NOMO-1 treated with dmso at 0.1 percent for 144 hours (cell line): Measurements from ENCODE around the gene ACTR8.

Source experiments
- DNase-seq: peaks from one replicate; lab custom pipeline; 2025; ENCODE audit not compliant: unreplicated experiment; lab: John Stamatoyannopoulos, UW

Gene ACTR8

GRCh38 chr3:53836084-53836872, 45.7 kb downstream of the ACTR8 start:
- DNase-seq: no peak

GRCh38 chr3:53835257-53835656, 46.7 kb downstream of the ACTR8 start:
- no peak for DNase-seq

GRCh38 chr3:53834429-53835095, 47.4 kb downstream of the ACTR8 start:
- peak; percentile 52 for DNase-seq

GRCh38 chr3:53833700-53834099, 48.3 kb downstream of the ACTR8 start:
- no peak for DNase-seq

- no peak for DNase-seq
Measured at GRCh38 chr3:53833053-53833645, 48.8 kb downstream of the ACTR8 start.

- no peak for DNase-seq
Measured at GRCh38 chr3:53830944-53831343, 51.0 kb downstream of the ACTR8 start.

- no peak for DNase-seq
Measured at GRCh38 chr3:53829605-53830004, 52.3 kb downstream of the ACTR8 start.

GRCh38 chr3:53828581-53828980, 53.4 kb downstream of the ACTR8 start:
- DNase-seq: no peak

GRCh38 chr3:53826048-53826447, 55.9 kb downstream of the ACTR8 start:
- DNase-seq: no peak

- no peak for DNase-seq
Measured at GRCh38 chr3:53824795-53825194, 57.2 kb downstream of the ACTR8 start.

- DNase-seq: no peak
Measured at GRCh38 chr3:53823956-53824657, 57.8 kb downstream of the ACTR8 start.

GRCh38 chr3:53823026-53823955, 58.7 kb downstream of the ACTR8 start:
- no peak for DNase-seq

GRCh38 chr3:53822331-53822741, 59.6 kb downstream of the ACTR8 start:
- no peak for DNase-seq

- DNase-seq: no peak
Measured at GRCh38 chr3:53821631-53822121, 60.3 kb downstream of the ACTR8 start.

- DNase-seq: no peak
Measured at GRCh38 chr3:53820756-53821580, 61.0 kb downstream of the ACTR8 start.

- DNase-seq: no peak
Measured at GRCh38 chr3:53820084-53820483, 61.9 kb downstream of the ACTR8 start.

GRCh38 chr3:53819163-53819868, 62.6 kb downstream of the ACTR8 start:
- DNase-seq: no peak

GRCh38 chr3:53818221-53819162, 63.5 kb downstream of the ACTR8 start:
- no peak for DNase-seq
